Renal cortical epithelial cell (primary cell): ENCODE data around the gene ST6GALNAC5. TPM values are rescaled to one million over a fixed set of nuclear protein-coding genes. Genes with fewer than 3 reads are reported as not detected.
"Not testable (repeated sequence)": the region's sequence is repeated elsewhere in the genome, so short reads cannot be mapped to it uniquely, and the experiment has no call there.

Experiments
- DNase-seq: peaks from one replicate; pipeline ENCODE4 v3.0.0-alpha.2; 2011; ENCODE audit warnings: low read depth
- total RNA-seq: library from RNA; depleted of rRNA; stranded (reverse); fragments of >200 nt; gene quantifications from 2 replicates; pipeline ENCODE4 v1.2.3, GENCODE V29; 2014

The ST6GALNAC5 gene
- 0.80 and 19.1 TPM in 2 replicates for total RNA-seq

DNA sequence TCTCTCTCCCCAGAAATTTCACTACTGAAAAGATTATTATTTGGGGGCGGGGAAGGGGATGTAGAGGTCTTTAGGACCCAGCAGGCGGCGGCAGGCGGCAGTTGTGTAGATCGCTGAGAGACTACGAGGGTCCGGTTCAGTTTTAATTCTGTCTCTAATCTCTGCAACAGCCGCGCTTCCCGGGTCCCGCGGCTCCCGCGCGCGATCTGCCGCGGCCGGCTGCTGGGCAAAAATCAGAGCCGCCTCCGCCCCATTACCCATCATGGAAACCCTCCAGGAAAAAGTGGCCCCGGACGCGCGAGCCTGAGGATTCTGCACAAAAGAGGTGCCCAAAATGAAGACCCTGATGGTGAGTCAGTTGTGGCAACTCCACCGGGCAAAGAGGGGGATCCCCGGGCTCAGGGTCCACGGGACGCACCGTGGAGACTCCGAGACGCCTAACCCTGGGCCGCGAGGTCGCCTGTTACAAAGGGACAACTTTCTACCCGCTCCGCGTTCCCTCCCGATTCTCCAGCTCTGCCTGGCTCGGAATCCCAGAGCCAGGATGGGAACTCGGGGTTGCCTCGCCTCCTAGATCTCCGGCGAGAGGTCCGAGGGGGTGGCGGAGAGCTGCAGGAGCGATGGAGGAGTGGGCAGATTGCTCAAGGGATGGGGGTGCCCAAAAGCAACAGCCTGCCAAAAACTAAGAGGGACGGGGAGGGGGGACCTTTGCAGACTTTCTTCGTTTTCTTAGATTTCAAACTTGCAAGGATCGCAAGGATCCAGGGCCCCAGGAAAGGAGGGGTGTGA, at the start of gene ST6GALNAC5:
Gene ST6GALNAC5 (plus strand): TSS at position 139 of the 789 bp plus-strand sequence.
- DNase-seq = no peak

- no peak for DNase-seq
Measured at GRCh38 chr1:76820028-76820427, 47.3 kb upstream of the ST6GALNAC5 start.

GRCh38 chr1:76822961-76823360, 44.3 kb upstream of the ST6GALNAC5 start:
- DNase-seq = not testable (repeated sequence)

DNA sequence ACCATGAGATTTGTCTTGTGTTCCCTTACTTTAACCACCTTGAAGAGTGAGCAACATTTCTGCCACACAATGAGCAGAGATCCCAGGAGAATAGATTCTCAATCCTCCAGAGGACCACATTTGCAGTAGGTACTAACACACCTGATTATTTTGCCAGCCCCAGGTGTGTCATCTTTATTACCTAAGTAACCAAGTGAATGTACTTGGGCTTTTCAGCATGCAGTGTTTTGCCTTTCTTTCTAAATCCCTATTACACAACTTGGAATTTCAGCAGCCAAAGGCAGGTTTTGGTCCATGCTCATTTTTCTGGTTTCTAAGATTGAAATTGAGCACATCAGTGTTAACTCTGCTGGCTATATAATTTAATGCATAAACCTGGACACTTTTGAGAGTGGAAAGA, 43.2 kb upstream of the ST6GALNAC5 start:
- DNase-seq = no peak

GRCh38 chr1:76826072-76826845, 41.0 kb upstream of the ST6GALNAC5 start:
- peak; percentile 25 for DNase-seq

- no peak for DNase-seq
Measured at GRCh38 chr1:76827066-76827465, 40.2 kb upstream of the ST6GALNAC5 start.

GRCh38 chr1:76830373-76830772, 36.9 kb upstream of the ST6GALNAC5 start:
- no peak for DNase-seq

- DNase-seq = peak; percentile 1
Measured at GRCh38 chr1:76832521-76832920, 34.8 kb upstream of the ST6GALNAC5 start.

GRCh38 chr1:76833151-76833550, 34.1 kb upstream of the ST6GALNAC5 start:
- DNase-seq = no peak

- DNase-seq = no peak
Measured at GRCh38 chr1:76833856-76834255, 33.4 kb upstream of the ST6GALNAC5 start.

GRCh38 chr1:76835203-76835602, 32.1 kb upstream of the ST6GALNAC5 start:
- DNase-seq = peak; percentile 64

GRCh38 chr1:76840278-76840677, 27.0 kb upstream of the ST6GALNAC5 start:
- no peak for DNase-seq

GRCh38 chr1:76841460-76841859, 25.8 kb upstream of the ST6GALNAC5 start:
- DNase-seq = no peak

- DNase-seq = no peak
Measured at GRCh38 chr1:76843821-76844464, 23.3 kb upstream of the ST6GALNAC5 start.

DNA sequence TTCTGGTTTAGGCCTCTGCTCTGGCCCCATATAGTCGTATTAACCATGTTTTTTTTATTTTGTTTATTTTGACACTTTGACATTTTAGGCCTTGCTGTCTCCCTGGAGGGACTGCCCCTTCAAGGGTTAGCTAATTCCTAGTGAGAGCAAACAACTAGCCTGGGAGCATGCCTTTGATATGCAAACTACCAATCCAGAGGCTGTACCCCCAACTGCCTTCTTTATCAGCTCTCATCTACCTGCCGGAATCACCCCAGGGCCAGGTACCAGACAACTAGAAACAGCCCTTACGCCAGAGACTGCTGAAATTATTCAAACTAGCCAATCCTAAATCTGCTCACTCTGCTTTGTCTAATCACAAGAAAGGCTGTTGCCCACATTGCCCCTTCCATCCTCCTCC, 13.0 kb upstream of the ST6GALNAC5 start:
- no peak for DNase-seq

- DNase-seq = no peak
Measured at GRCh38 chr1:76856104-76856503, 11.2 kb upstream of the ST6GALNAC5 start.

- no peak for DNase-seq
Measured at GRCh38 chr1:76857138-76857537, 10.1 kb upstream of the ST6GALNAC5 start.

GRCh38 chr1:76857973-76858372, 9.3 kb upstream of the ST6GALNAC5 start:
- no peak for DNase-seq

DNA sequence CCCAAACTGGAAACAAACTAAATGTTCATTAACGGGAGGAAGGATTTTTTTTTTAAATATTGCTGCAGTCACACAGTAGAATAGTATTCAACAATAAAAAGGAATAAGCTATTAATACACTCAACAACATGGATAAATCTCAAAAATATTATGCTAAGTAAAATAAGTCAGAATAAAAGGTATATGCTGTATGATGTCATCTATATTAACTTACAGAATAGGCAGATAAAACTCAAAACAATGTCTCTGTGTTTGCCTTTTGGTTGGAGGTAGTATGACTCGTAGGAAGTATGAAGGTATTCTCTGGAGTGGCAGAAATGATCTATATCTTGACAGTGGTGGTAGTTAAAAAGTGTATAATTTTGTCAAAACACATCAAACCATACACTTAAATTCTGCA, 6.1 kb upstream of the ST6GALNAC5 start:
- no peak for DNase-seq

- peak; percentile 80 for DNase-seq
Measured at GRCh38 chr1:76862447-76862846, 4.8 kb upstream of the ST6GALNAC5 start.

- no peak for DNase-seq
Measured at GRCh38 chr1:76864383-76864782, 2.9 kb upstream of the ST6GALNAC5 start.

GRCh38 chr1:76865696-76866286, 1.5 kb upstream of the ST6GALNAC5 start:
- no peak for DNase-seq
